ENCODE results near the gene DCP1B.

The DCP1B gene

GRCh38 chr12:2049604-2050540, 45.6 kb upstream of the DCP1B start:
- Histone ChIP-seq H2BK5ac (ENCODE audit: low read length) (no peak overlapping the region), H3K23ac (ENCODE audit: low read length) (no peak overlapping the region), H3K4me3 (ENCODE audit: low read length) (no peak overlapping the region), H4K8ac (ENCODE audit: low read depth, low read length) (no peak overlapping the region), H3K27me3 (ENCODE audit: insufficient read depth, low read length, poor library complexity) (peaks cover 12% of the 10 kb centered on the region), H3K18ac (ENCODE audit: low read length) (no peak overlapping the region), H3K79me1 (ENCODE audit: low read length) (no peaks in the 10 kb centered on the region), H2AK5ac (ENCODE audit: low read length) (no peak overlapping the region), H3K36me3 (ENCODE audit: control insufficient read depth, insufficient read depth, low read length) (no peaks in the 10 kb centered on the region), H3K9ac (ENCODE audit: low read length) (no peak overlapping the region), H4K5ac (ENCODE audit: low read length) (no peak overlapping the region), H3K56ac (ENCODE audit: low read length) (no peak overlapping the region), H3K4ac (ENCODE audit: low read depth, low read length) (no peak overlapping the region), H2BK120ac (ENCODE audit: low read depth, low read length) (no peak overlapping the region), H3K79me2 (ENCODE audit: control insufficient read depth, insufficient read depth, low read length) (no peaks in the 10 kb centered on the region), H3K4me1 (ENCODE audit: control insufficient read depth, low read depth, low read length) (no peaks in the 10 kb centered on the region), H3K27ac (ENCODE audit: low read depth, low read length) (no peak overlapping the region), H3K4me2 (ENCODE audit: low read length) (no peak overlapping the region), H2BK15ac (replicated peaks; ENCODE audit: low read depth) (no peak overlapping the region)
- WGBS (ENCODE audit: extremely low coverage, insufficient coverage, low lambda C conversion rate) = no CpG with 5 or more reads among the region's 8 CpGs
- DNase-seq = no peak

- Histone ChIP-seq H3K9ac (ENCODE audit: low read length) (no peak overlapping the region), H3K4me2 (ENCODE audit: low read length) (no peak overlapping the region), H3K4ac (ENCODE audit: low read depth, low read length) (no peak overlapping the region), H3K23ac (ENCODE audit: low read length) (no peak overlapping the region), H3K79me2 (ENCODE audit: control insufficient read depth, insufficient read depth, low read length) (no peaks in the 10 kb centered on the region), H3K36me3 (ENCODE audit: control insufficient read depth, insufficient read depth, low read length) (no peaks in the 10 kb centered on the region), H2AK5ac (ENCODE audit: low read length) (no peak overlapping the region), H3K56ac (ENCODE audit: low read length) (no peak overlapping the region), H3K79me1 (ENCODE audit: low read length) (no peaks in the 10 kb centered on the region), H3K18ac (ENCODE audit: low read length) (no peak overlapping the region), H4K8ac (ENCODE audit: low read depth, low read length) (no peak overlapping the region), H3K4me3 (ENCODE audit: low read length) (no peak overlapping the region), H2BK5ac (ENCODE audit: low read length) (no peak overlapping the region), H3K27me3 (ENCODE audit: insufficient read depth, low read length, poor library complexity) (peaks cover 4% of the 10 kb centered on the region), H2BK120ac (ENCODE audit: low read depth, low read length) (no peak overlapping the region), H3K4me1 (ENCODE audit: control insufficient read depth, low read depth, low read length) (no peaks in the 10 kb centered on the region), H3K27ac (ENCODE audit: low read depth, low read length) (no peak overlapping the region), H4K5ac (ENCODE audit: low read length) (no peak overlapping the region), H2BK15ac (replicated peaks; ENCODE audit: low read depth) (no peak overlapping the region)
- no peak for DNase-seq
- no CpG with 5 or more reads among the region's 7 CpGs for WGBS (ENCODE audit: extremely low coverage, insufficient coverage, low lambda C conversion rate)
Observed at GRCh38 chr12:2047752-2048151, 43.5 kb upstream of the DCP1B start.

GRCh38 chr12:2046957-2047356, 42.7 kb upstream of the DCP1B start:
- H2BK5ac ChIP-seq (ENCODE audit: low read length) = no peak overlapping the region
- H3K79me1 ChIP-seq (ENCODE audit: low read length) = no peaks in the 10 kb centered on the region
- no peak overlapping the region for H2BK15ac ChIP-seq (replicated peaks; ENCODE audit: low read depth)
- no peaks in the 10 kb centered on the region for H3K79me2 ChIP-seq (ENCODE audit: control insufficient read depth, insufficient read depth, low read length)
- no peak overlapping the region for H3K18ac ChIP-seq (ENCODE audit: low read length)
- no peak overlapping the region for H4K8ac ChIP-seq (ENCODE audit: low read depth, low read length)
- H3K23ac ChIP-seq (ENCODE audit: low read length) = no peak overlapping the region
- no peak overlapping the region for H3K27ac ChIP-seq (ENCODE audit: low read depth, low read length)
- no peak overlapping the region for H3K56ac ChIP-seq (ENCODE audit: low read length)
- peaks cover 4% of the 10 kb centered on the region for H3K27me3 ChIP-seq (ENCODE audit: insufficient read depth, low read length, poor library complexity)
- no peak overlapping the region for H3K9ac ChIP-seq (ENCODE audit: low read length)
- no peak overlapping the region for H3K4me3 ChIP-seq (ENCODE audit: low read length)
- no CpG with 5 or more reads among the region's 4 CpGs for WGBS (ENCODE audit: extremely low coverage, insufficient coverage, low lambda C conversion rate)
- H3K4me2 ChIP-seq (ENCODE audit: low read length) = no peak overlapping the region
- H3K36me3 ChIP-seq (ENCODE audit: control insufficient read depth, insufficient read depth, low read length) = no peaks in the 10 kb centered on the region
- H3K4ac ChIP-seq (ENCODE audit: low read depth, low read length) = no peak overlapping the region
- no peak overlapping the region for H2BK120ac ChIP-seq (ENCODE audit: low read depth, low read length)
- H4K5ac ChIP-seq (ENCODE audit: low read length) = no peak overlapping the region
- DNase-seq = no peak
- H3K4me1 ChIP-seq (ENCODE audit: control insufficient read depth, low read depth, low read length) = no peaks in the 10 kb centered on the region
- H2AK5ac ChIP-seq (ENCODE audit: low read length) = no peak overlapping the region

- Histone ChIP-seq H3K56ac (ENCODE audit: low read length) (no peak overlapping the region), H2BK120ac (ENCODE audit: low read depth, low read length) (no peak overlapping the region), H3K9ac (ENCODE audit: low read length) (no peak overlapping the region), H3K18ac (ENCODE audit: low read length) (no peak overlapping the region), H3K27ac (ENCODE audit: low read depth, low read length) (no peak overlapping the region), H2AK5ac (ENCODE audit: low read length) (no peak overlapping the region), H3K4ac (ENCODE audit: low read depth, low read length) (no peak overlapping the region), H3K79me1 (ENCODE audit: low read length) (no peaks in the 10 kb centered on the region), H2BK15ac (replicated peaks; ENCODE audit: low read depth) (no peak overlapping the region), H3K23ac (ENCODE audit: low read length) (no peak overlapping the region), H3K4me3 (ENCODE audit: low read length) (no peak overlapping the region), H2BK5ac (ENCODE audit: low read length) (no peak overlapping the region), H3K36me3 (ENCODE audit: control insufficient read depth, insufficient read depth, low read length) (no peaks in the 10 kb centered on the region), H3K79me2 (ENCODE audit: control insufficient read depth, insufficient read depth, low read length) (no peaks in the 10 kb centered on the region), H3K4me1 (ENCODE audit: control insufficient read depth, low read depth, low read length) (no peaks in the 10 kb centered on the region), H3K27me3 (ENCODE audit: insufficient read depth, low read length, poor library complexity) (no peaks in the 10 kb centered on the region), H4K5ac (ENCODE audit: low read length) (no peak overlapping the region), H3K4me2 (ENCODE audit: low read length) (no peak overlapping the region), H4K8ac (ENCODE audit: low read depth, low read length) (no peak overlapping the region)
- WGBS (ENCODE audit: extremely low coverage, insufficient coverage, low lambda C conversion rate) = no CpG with 5 or more reads among the region's 6 CpGs
- DNase-seq = no peak
Observed at GRCh38 chr12:2044165-2044564, 39.9 kb upstream of the DCP1B start.

GRCh38 chr12:2043054-2043453, 38.8 kb upstream of the DCP1B start:
- H2AK5ac ChIP-seq (ENCODE audit: low read length) = no peak overlapping the region
- H3K4me2 ChIP-seq (ENCODE audit: low read length) = no peak overlapping the region
- H2BK15ac ChIP-seq (replicated peaks; ENCODE audit: low read depth) = no peak overlapping the region
- WGBS (ENCODE audit: extremely low coverage, insufficient coverage, low lambda C conversion rate) = no CpG with 5 or more reads among the region's 2 CpGs
- H3K36me3 ChIP-seq (ENCODE audit: control insufficient read depth, insufficient read depth, low read length) = no peaks in the 10 kb centered on the region
- H3K56ac ChIP-seq (ENCODE audit: low read length) = no peak overlapping the region
- H3K18ac ChIP-seq (ENCODE audit: low read length) = no peak overlapping the region
- no peak overlapping the region for H2BK120ac ChIP-seq (ENCODE audit: low read depth, low read length)
- H3K27ac ChIP-seq (ENCODE audit: low read depth, low read length) = no peak overlapping the region
- no peaks in the 10 kb centered on the region for H3K79me1 ChIP-seq (ENCODE audit: low read length)
- no peak overlapping the region for H4K5ac ChIP-seq (ENCODE audit: low read length)
- H2BK5ac ChIP-seq (ENCODE audit: low read length) = no peak overlapping the region
- no peaks in the 10 kb centered on the region for H3K4me1 ChIP-seq (ENCODE audit: control insufficient read depth, low read depth, low read length)
- H3K9ac ChIP-seq (ENCODE audit: low read length) = no peak overlapping the region
- no peaks in the 10 kb centered on the region for H3K79me2 ChIP-seq (ENCODE audit: control insufficient read depth, insufficient read depth, low read length)
- H3K4ac ChIP-seq (ENCODE audit: low read depth, low read length) = no peak overlapping the region
- H3K27me3 ChIP-seq (ENCODE audit: insufficient read depth, low read length, poor library complexity) = no peaks in the 10 kb centered on the region
- DNase-seq = no peak
- H3K4me3 ChIP-seq (ENCODE audit: low read length) = no peak overlapping the region
- H4K8ac ChIP-seq (ENCODE audit: low read depth, low read length) = no peak overlapping the region
- no peak overlapping the region for H3K23ac ChIP-seq (ENCODE audit: low read length)

- no peak overlapping the region for H2AK5ac ChIP-seq (ENCODE audit: low read length)
- no peaks in the 10 kb centered on the region for H3K79me2 ChIP-seq (ENCODE audit: control insufficient read depth, insufficient read depth, low read length)
- H3K56ac ChIP-seq (ENCODE audit: low read length) = no peak overlapping the region
- no peak overlapping the region for H3K4me2 ChIP-seq (ENCODE audit: low read length)
- H3K4ac ChIP-seq (ENCODE audit: low read depth, low read length) = no peak overlapping the region
- H3K27ac ChIP-seq (ENCODE audit: low read depth, low read length) = no peak overlapping the region
- no peaks in the 10 kb centered on the region for H3K79me1 ChIP-seq (ENCODE audit: low read length)
- no peak overlapping the region for H4K8ac ChIP-seq (ENCODE audit: low read depth, low read length)
- no peak overlapping the region for H2BK15ac ChIP-seq (replicated peaks; ENCODE audit: low read depth)
- no peak overlapping the region for H2BK5ac ChIP-seq (ENCODE audit: low read length)
- no peaks in the 10 kb centered on the region for H3K36me3 ChIP-seq (ENCODE audit: control insufficient read depth, insufficient read depth, low read length)
- no peak overlapping the region for H3K9ac ChIP-seq (ENCODE audit: low read length)
- no peaks in the 10 kb centered on the region for H3K4me1 ChIP-seq (ENCODE audit: control insufficient read depth, low read depth, low read length)
- no peak overlapping the region for H4K5ac ChIP-seq (ENCODE audit: low read length)
- H3K4me3 ChIP-seq (ENCODE audit: low read length) = no peak overlapping the region
- no peak for DNase-seq
- H3K23ac ChIP-seq (ENCODE audit: low read length) = no peak overlapping the region
- no peak overlapping the region for H2BK120ac ChIP-seq (ENCODE audit: low read depth, low read length)
- no peaks in the 10 kb centered on the region for H3K27me3 ChIP-seq (ENCODE audit: insufficient read depth, low read length, poor library complexity)
- no peak overlapping the region for H3K18ac ChIP-seq (ENCODE audit: low read length)
Observed at GRCh38 chr12:2039034-2039433, 34.8 kb upstream of the DCP1B start.
